MG63 (cell line): Measurements from ENCODE around the gene MTHFD1. TPM values are rescaled to one million over a fixed set of nuclear protein-coding genes. Genes with fewer than 3 reads are reported as not detected.
A peak's percentile ranks its signal among the peaks of the same experiment; 100 is the strongest.
"Not testable (repeated sequence)": the region's sequence is repeated elsewhere in the genome, so short reads cannot be mapped to it uniquely, and the experiment has no call there.

Experiments used
- DNase-seq: peaks from one replicate; pipeline ENCODE4 v3.0.0-alpha.2; 2020
- H3K27me3 ChIP-seq: fragments of 250-450 bp; sonication (Bioruptor Pico); 2 replicates; pipeline ENCODE4 v1.5.1; 2020; ENCODE audit warnings: mild to moderate bottlenecking, moderate library complexity
- H3K36me3 ChIP-seq: fragments of 250-450 bp; sonication (Bioruptor Pico); 2 replicates; pipeline ENCODE4 v1.5.1; 2020; ENCODE audit warnings: mild to moderate bottlenecking, moderate library complexity
- H3K4me3 ChIP-seq: fragments of 250-450 bp; sonication (Bioruptor Pico); 2 replicates; pipeline ENCODE4 v1.5.1; 2020; ENCODE audit warnings: mild to moderate bottlenecking, moderate library complexity
- H3K9me3 ChIP-seq: fragments of 250-450 bp; sonication (Bioruptor Pico); 2 replicates; pipeline ENCODE4 v1.5.1; 2020; ENCODE audit warnings: mild to moderate bottlenecking, moderate library complexity
- total RNA-seq: library from RNA; depleted of rRNA; stranded (reverse); fragments of >200 nt; shearing (Covaris generic); gene quantifications from 2 replicates; pipeline ENCODE4 v1.2.3, GENCODE V29; 2014; ENCODE audit warnings: low replicate concordance; rRNA removed

The MTHFD1 gene
- total RNA-seq = 23.1 and 38.2 TPM in 2 replicates

DNA sequence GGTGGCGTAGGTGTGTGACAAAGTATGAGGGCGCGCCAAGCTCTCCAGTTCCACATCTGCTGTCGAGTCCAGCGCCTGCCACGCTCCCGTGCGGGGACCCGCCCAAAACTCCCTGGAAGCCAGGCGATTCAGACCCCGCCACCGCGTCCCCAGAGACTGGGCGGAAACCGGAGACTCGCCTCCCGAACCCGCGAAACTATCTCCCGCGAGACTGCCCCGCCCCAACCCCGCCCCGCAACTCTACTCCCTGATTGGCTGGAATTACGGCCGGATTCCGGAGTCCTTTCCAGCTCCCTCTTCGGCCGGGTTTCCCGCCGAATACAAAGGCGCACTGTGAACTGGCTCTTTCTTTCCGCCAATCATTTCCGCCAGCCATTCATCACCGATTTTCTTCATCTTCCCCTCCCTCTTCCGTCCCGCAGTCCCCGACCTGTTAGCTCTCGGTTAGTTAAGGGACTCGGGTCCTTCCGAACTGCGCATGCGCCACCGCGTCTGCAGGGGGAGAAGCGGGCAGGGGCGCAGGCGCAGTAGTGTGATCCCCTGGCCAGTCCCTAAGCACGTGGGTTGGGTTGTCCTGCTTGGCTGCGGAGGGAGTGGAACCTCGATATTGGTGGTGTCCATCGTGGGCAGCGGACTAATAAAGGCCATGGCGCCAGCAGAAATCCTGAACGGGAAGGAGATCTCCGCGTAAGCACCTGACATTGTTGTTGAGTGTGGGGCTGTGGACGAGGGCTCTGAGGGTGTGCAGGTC, at the start of gene MTHFD1:
TSS of gene MTHFD1 (plus strand) at position 572 of the 751 bp plus-strand sequence. CDS start at position 647, 75 bp downstream.
- Histone ChIP-seq H3K27me3 (no peaks in the 10 kb centered on the region), H3K36me3 (peaks cover 17% of the 10 kb centered on the region), H3K4me3 (peak within 1 kb of the TSS; percentile 67), H3K9me3 (no peaks in the 10 kb centered on the region)
- peak; percentile 95 for DNase-seq

DNA sequence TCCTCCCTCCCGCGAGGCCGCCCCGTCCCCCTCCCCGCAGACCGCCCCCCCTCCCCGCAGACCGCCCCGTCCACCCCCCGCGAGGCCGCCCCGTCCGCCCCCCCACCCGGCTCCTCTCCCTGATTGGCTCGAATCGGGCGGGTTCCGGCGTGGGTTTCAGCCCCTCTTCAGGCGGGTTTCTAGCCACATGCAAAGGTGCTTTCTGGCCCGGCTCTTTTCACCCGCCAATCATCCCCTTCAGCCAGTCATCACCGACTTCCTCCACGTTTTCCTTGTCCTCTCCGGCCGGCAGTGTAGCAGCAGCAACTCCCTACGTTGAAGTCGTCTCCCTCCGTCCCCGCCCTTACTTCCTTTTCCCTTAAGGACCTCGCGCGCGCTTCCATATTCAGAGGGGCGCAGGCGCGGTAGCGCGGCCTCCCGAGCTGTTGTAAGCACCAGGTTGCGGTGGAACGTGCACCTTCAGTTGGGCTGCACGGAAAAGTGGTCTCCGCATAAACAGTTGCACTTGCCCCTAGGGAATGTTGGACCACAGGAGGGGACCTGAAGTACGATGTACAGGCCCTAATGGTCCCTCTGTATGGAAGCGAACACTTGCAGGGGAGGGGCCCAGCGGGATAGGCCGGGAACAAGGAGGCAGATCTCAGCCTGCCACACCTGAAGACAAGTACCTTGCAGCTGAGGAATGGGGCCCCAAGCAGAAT, 49.4 kb upstream of the MTHFD1 start:
- Histone ChIP-seq H3K27me3 (no peaks in the 10 kb centered on the region), H3K36me3 (no peaks in the 10 kb centered on the region), H3K4me3 (peak overlapping the region; percentile 65), H3K9me3 (no peaks in the 10 kb centered on the region)
- DNase-seq = peak; percentile 96

DNA sequence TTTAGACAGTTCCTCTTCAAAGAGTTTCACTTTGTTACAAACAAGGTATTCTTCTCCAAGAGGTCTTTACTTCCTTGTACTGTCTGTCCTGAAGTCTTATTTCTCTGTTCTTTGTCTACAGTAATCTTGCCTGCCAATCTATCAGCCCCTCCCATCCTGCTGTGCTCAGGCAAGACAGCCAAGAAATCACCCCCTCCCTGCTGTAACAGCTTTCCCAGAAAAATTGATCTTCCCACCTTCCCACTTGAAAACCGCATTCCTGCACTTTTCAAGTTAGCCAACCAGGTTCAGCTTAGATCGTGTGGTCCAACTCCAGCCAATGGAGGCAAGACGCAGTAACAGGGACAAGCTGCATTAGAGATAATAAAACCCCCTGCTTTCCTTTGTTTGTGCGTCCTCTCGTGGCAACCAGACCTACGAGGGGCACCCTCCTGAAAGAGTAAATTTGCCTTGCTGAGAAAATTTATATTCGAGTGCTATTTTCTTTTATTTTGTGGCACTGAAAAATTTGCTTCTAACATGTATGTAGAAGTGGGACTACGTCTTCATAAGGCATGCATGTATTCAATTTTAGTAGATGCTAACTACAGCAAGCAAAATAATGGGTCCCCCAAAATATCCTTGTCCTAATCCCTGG, 47.5 kb upstream of the MTHFD1 start:
- no peaks in the 10 kb centered on the region for H3K9me3 ChIP-seq
- no peaks in the 10 kb centered on the region for H3K36me3 ChIP-seq
- no peak overlapping the region for H3K4me3 ChIP-seq
- no peak for DNase-seq
- H3K27me3 ChIP-seq = no peaks in the 10 kb centered on the region

DNA sequence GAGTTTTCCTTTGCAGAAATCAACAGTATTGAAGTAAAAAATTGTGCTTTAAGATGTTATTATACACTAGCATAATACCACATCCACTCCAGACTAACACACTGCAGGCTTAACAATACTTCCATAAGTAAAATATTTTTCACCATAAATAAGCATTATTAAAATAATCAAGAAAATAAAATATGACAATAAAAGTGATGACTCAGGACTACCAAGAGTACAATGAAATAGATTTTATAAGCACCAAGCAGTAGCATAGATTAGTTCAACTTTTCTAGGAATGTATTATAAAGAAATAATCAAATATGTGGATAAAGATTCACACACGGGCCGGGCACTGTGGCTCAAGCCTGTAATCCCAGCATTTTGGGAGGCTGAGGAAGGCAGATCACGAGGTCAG, 40.4 kb upstream of the MTHFD1 start:
- Histone ChIP-seq H3K27me3 (no peaks in the 10 kb centered on the region), H3K9me3 (no peaks in the 10 kb centered on the region)
- no peak for DNase-seq

DNA sequence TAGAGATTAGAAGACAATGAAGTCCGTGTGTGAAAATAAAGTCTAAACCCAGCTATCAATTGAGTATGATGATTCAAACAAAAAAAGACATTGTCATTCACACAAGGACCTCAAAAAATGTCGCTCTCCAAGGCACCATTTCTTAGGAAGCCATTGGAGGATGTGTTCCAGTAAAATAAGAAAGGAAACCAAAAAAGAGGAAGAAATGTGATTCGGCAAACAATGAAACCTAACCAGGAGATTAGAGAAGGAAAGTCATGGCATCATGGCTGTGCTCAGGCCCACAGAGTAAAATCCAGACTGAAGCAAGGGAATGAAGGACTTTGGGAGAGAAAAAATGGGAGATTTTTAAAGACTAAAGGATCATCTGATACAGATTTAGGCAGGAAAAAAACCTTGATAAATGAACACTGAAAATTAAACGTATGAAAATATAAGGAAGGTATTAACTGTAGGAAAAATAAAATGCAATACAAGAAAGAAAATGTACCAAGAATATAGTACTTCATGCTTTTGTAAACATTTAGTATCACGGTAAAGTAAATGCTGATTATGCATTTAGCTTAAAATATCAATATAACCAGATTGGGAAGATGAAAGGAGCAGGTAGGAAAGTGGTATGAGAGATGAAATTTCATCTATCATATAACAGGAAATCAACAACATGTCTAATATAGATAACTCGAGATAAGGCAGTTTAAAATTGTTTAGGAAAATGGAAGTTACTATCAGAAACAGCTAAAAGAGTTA, 38.2 kb upstream of the MTHFD1 start:
- Histone ChIP-seq H3K4me3 (no peak overlapping the region), H3K36me3 (no peaks in the 10 kb centered on the region), H3K9me3 (no peaks in the 10 kb centered on the region), H3K27me3 (no peaks in the 10 kb centered on the region)
- DNase-seq = no peak

More for the DNA sequence above, 40.4 kb upstream of the MTHFD1 start:
- Histone ChIP-seq H3K36me3 (no peaks in the 10 kb centered on the region), H3K4me3 (no peak overlapping the region)

DNA sequence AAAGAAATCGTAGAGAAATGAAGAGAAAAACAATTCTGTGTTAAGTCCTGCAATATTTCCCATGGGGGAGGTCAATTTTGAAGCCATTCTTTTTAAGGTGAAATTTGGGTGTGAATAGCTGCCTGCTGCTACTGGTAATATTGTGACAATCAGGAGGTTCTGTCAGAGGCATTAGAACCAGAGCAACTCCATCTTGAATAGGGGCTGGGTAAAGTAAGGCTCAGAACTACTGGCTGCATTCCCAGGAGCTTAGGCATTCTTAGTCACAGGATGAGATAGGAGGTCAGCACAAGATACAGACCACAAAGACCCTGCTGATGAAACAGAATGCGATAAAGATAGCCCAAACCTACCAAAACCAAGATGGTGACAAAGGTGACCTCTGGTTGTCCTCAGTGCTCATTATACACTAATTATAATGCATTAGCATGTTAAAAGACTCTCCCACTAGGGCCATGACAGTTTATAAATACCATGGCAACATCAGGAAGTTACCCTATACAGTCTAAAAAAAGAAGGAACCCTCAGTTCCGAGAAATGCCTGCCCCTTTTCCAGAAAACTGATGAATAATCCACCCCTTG, 24.8 kb upstream of the MTHFD1 start:
- H3K9me3 ChIP-seq = no peaks in the 10 kb centered on the region
- no peak overlapping the region for H3K4me3 ChIP-seq
- no peaks in the 10 kb centered on the region for H3K36me3 ChIP-seq
- H3K27me3 ChIP-seq = no peaks in the 10 kb centered on the region
- peak; percentile 9 for DNase-seq

DNA sequence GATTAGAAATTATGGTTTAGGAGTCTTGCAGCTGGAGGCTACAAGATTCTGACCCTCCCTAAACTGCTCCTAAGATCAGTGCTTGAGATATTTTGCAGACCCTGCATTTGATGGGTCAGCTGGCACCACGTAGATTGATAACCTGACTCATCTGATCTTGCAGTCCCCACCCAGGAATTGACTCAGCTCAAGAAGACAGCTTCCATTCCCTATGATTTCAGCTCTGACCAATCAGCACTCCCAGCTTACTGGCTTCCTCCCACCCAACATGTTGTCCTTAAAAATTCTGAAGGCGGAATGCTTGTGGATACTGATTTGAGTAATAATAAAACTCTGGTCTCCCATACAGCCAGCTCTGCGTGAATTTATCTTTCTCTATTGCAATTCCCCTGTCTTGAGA, 23.2 kb upstream of the MTHFD1 start:
- no peak for DNase-seq
- Histone ChIP-seq H3K4me3 (no peak overlapping the region), H3K9me3 (no peaks in the 10 kb centered on the region), H3K36me3 (no peaks in the 10 kb centered on the region), H3K27me3 (no peaks in the 10 kb centered on the region)

DNA sequence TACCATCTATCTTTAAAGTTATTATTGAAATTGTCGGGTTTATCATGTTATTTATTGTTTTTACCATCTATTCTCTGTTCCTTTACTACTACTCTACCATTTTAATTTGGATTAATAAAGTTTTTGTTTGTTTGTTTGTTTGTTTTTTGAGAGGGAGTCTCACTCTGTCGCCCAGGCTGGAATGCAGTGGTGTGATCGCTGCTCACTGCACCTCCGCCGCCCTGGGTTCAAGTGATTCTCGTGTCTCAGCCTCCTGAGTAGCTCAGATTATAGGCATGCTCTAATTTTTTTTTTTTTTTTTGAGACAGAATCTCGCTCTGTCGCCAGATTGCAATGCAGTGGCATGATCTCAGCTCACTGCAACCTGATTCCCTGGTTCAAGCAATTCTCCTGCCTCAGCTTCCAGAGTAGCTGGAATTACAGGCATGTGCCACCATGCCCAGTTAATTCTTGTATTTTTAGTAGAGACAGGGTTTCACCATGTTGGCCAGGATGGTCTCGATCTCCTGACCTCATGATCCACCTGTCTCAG, 22.7 kb upstream of the MTHFD1 start:
- H3K4me3 ChIP-seq, H3K36me3 ChIP-seq, DNase-seq, H3K27me3 ChIP-seq, H3K9me3 ChIP-seq: not testable (repeated sequence)

DNA sequence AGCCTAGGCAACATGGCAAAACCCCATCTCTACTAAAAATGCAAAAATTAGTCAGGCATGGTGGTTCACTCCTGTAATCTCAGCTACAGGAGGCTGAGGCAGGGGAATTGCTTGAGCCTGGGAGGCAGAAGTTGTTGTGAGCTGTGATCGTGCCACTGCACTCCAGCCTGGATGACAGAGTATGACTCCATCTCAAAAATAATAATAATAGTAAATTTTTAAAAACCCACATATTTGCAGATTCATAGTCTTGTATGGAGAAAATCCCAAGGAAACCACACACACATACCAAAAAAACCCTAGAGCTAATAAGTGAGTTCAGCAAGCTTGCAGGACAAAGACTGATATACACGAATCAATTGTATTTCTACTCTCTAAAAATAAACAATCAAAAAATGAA, 19.0 kb upstream of the MTHFD1 start:
- no peak for DNase-seq

DNA sequence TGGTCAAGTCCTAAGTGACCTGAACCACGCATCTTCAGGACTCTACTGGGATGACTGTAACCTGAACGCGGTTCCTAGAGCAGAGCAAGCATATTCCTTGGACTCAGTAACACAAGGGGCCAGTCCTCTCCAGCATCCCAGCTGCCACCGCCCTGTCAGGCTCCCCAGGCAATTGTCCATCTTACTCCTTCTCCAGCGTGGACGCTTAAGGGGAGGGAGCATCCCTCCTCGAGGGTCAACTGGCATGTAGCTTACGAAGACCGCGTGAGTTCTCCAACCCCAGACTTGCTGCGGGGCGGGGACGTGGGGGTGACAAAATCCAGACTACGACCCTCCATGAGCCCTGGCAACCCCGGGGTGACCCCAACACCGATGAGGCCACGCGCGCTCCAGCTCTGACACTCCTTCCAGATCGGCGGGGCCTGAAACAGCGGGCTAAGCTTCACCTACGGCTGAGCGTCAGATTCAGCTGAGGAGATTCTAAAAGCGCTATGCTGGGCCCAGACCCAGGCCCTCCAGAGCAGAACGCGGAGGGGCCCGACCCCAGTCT, 846 bp upstream of the MTHFD1 start:
- Histone ChIP-seq H3K27me3 (no peaks in the 10 kb centered on the region), H3K9me3 (no peaks in the 10 kb centered on the region), H3K36me3 (peaks cover 17% of the 10 kb centered on the region), H3K4me3 (peak overlapping the region; percentile 67)
- DNase-seq = peak; percentile 38

More for the DNA sequence above, 19.0 kb upstream of the MTHFD1 start:
- Histone ChIP-seq H3K4me3 (no peak overlapping the region), H3K27me3 (no peaks in the 10 kb centered on the region), H3K36me3 (no peaks in the 10 kb centered on the region), H3K9me3 (no peaks in the 10 kb centered on the region)

DNA sequence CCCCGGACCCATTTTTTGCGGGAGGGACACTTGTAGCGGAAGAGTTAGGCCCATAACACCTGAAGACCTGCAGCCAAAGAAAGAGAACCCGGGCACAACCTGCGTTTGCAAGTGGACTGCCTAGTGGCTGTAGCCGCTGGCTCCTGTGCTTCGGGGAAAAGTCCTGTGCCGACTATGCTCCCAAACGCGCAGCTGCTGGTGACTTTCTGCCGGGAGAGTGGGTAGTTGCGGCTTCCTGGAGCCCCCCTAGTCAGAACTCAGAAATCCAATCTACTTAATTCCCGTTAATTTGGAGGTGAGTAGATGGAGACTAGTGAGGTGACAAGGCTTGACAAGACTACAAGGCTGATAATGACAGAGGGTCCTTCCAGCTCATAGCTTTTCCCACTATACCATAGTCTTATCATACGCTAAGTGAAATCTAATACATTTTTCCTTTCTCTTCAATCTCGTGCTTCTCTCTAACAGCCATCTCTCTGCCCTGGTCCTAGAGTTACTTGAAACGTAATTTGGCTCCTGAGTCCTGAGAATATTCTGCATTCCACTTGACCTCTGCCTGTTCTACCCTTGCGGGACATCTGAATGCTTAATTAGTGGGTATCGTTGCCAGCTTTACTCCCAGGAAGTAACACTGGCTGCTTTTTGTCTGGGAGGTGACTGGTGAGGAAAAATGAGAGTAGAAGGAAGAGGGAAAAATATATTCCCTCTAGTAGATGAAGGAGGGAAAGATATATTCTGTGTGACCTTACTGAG, 556 bp downstream of the MTHFD1 start:
- peak; percentile 19 for DNase-seq
- H3K27me3 ChIP-seq = no peaks in the 10 kb centered on the region

DNA sequence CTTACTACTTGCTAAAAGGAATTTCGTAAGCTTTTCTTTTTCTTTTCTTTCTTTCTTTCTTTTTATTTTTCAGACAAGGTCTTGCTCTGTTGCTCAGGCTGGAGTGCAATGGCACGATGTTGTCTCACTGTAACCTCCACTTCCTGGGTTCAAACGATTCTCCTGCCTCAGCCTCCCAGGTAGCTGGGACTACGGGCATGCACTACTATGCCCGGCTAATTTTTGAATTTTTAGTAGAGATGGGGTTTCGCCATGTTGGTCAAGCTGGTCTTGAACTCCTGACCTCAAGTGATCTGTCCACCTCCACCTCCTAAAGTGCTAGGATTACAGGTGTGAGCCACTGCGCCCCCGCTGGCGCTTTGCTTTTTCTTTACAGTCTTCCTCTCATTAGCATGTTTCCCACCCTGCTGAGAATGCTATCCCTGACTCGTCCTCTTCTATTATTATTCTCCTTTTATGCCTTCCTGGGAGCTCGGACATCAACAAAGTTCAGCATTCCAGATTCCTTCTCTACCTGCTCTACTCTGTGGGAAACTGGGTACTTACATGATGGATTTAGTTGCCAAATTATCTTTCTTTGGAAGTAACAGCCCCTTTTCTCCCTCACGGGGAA, 3.1 kb downstream of the MTHFD1 start:
- H3K36me3 ChIP-seq = peaks cover 19% of the 10 kb centered on the region

More for the DNA sequence above, 556 bp downstream of the MTHFD1 start:
- Histone ChIP-seq H3K4me3 (peak overlapping the region; percentile 67), H3K9me3 (no peaks in the 10 kb centered on the region), H3K36me3 (peaks cover 17% of the 10 kb centered on the region)

DNA sequence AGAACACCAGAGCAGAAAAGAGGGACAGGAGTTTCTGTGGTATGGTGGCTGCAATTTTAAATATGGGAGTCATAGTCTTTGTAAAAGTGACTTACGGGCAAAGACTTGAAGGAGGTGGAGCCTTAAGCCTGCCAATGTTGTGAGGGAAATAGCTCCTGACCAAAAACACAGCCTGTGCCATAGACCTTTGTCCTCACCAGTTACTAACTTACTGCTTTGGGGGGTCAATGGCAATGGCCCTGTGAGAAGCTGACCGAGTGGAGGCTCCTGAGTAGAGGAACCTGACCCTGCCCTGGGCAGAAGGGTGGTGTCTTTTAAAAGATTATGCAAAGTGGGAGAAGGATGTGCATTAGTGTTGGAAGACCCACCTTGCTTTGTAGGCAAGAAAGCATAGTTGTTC, 3.8 kb downstream of the MTHFD1 start:
- Histone ChIP-seq H3K4me3 (no peak overlapping the region), H3K36me3 (peaks cover 19% of the 10 kb centered on the region)

More for the DNA sequence above, 3.1 kb downstream of the MTHFD1 start:
- no peaks in the 10 kb centered on the region for H3K9me3 ChIP-seq
- no peaks in the 10 kb centered on the region for H3K27me3 ChIP-seq
- no peak overlapping the region for H3K4me3 ChIP-seq
- no peak for DNase-seq

DNA sequence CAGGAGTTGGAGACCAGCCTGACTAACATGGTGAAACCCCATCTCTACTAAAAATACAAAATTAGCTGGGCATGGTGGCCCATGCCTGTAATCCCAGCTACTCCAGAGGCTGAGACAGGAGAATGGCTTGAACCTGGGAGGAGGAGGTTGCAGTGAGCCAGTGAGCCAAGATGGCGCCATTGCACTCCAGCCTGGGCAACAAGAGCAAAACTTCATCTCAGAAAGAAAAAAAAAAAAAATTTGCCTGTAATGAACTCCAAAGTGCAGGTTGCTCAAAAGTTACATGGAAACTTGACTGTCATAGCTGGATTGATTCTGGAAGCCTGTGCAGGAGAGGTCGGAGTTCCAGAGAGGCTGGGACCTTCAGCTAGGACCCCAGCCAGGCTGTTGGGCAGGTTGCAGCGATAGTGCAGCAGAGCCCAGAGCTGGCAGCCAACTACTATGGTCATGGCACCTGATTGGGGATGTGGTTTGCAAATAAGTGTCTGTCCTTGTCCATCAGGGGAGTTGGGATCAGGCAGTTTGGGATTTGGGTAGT, 5.1 kb downstream of the MTHFD1 start:
- H3K9me3 ChIP-seq, DNase-seq, H3K27me3 ChIP-seq, H3K4me3 ChIP-seq: not testable (repeated sequence)
- peaks cover 22% of the 10 kb centered on the region for H3K36me3 ChIP-seq

More for the DNA sequence above, 3.8 kb downstream of the MTHFD1 start:
- Histone ChIP-seq H3K9me3 (no peaks in the 10 kb centered on the region), H3K27me3 (no peaks in the 10 kb centered on the region)
- no peak for DNase-seq

DNA sequence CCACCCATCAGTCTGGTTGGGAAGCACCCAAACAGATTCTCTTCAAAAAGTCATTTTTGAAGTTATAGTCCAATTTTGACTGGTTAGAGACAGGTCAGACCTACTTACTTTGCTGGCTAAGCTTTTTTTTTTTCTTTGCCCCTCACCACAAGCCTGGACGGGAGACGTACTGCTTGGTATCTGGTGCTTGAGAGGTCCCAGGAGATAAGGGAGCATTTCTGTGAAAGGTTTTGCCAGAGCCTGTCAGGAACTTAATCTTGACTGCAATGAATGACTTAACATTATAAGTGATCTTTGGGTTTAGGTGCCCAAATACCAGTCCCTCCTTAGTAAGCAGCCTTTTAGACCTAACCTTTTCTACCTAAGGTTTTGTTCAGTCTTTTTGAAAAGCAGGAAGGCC, 6.3 kb downstream of the MTHFD1 start:
- Histone ChIP-seq H3K36me3 (peaks cover 22% of the 10 kb centered on the region), H3K27me3 (no peaks in the 10 kb centered on the region), H3K4me3 (no peak overlapping the region), H3K9me3 (no peaks in the 10 kb centered on the region)
- no peak for DNase-seq
